Heart left ventricle (tissue), 16 donors: Measurements from ENCODE around the gene ALK. TPM values are rescaled to one million over a fixed set of nuclear protein-coding genes. Genes with fewer than 3 reads are reported as not detected.

Experiments used
- ATAC-seq, 4 donors: fragments of 200-7000 bp; cut with Tn5 transposase; one replicate each; pipeline ENCODE4 v1.9.1; 2020 to 2022; ENCODE audit warnings: moderate library complexity in 4 of 4, mild to moderate bottlenecking in 3 of 4, moderate number of reproducible peaks in 1 of 4
- DNase-seq, 5 donors: peaks; one replicate each; pipeline ENCODE4 v3.0.0-alpha.2; 2020
- H3K27ac ChIP-seq, 12 donors: fragments of 200-600 bp; sonication (generic) in 4 of 12; one replicate each; pipeline versions ENCODE4 v1.5.0 to v1.8.0; 2016 to 2022; ENCODE audit warnings: mild to moderate bottlenecking in 2 of 12
- H3K27me3 ChIP-seq, 9 donors: fragments of 200-600 bp; sonication (generic) in 2 of 9; one replicate each; pipeline versions ENCODE4 v1.5.1 to v1.8.0; 2016 to 2022; ENCODE audit warnings: mild to moderate bottlenecking in 3 of 9
- H3K36me3 ChIP-seq, 9 donors: fragments of 200-600 bp; sonication (generic) in 2 of 9; one replicate each; pipeline versions ENCODE4 v1.5.0 to v1.8.0; 2018 to 2022; ENCODE audit warnings: mild to moderate bottlenecking in 2 of 9
- H3K4me1 ChIP-seq, 12 donors: fragments of 200-600 bp; sonication (generic) in 4 of 12; one replicate each; pipeline versions ENCODE4 v1.5.0 to v1.8.0; 2016 to 2022; ENCODE audit warnings: mild to moderate bottlenecking in 3 of 12
- H3K4me3 ChIP-seq, 12 donors: fragments of 200-600 bp; sonication (generic) in 4 of 12; one replicate each; pipeline versions ENCODE4 v1.5.0 to v1.8.0; 2017 to 2022; ENCODE audit warnings: mild to moderate bottlenecking in 9 of 12, moderate library complexity in 4 of 12
- H3K9me3 ChIP-seq, 12 donors: fragments of 200-600 bp; sonication (generic) in 4 of 12; one replicate each; pipeline versions ENCODE4 v1.5.0 to v1.8.0; 2016 to 2022; ENCODE audit warnings: mild to moderate bottlenecking in 1 of 12
- CTCF ChIP-seq, 12 donors: fragments of 200-600 bp; sonication (generic) in 4 of 12; IDR thresholded peaks; one replicate each; pipeline versions ENCODE4 v1.5.0 to v1.8.0; 2018 to 2022; ENCODE audit warnings: antibody characterized with exemption in 12 of 12, mild to moderate bottlenecking in 5 of 12
- POLR2A ChIP-seq, 2 donors: fragments of 450-650 bp; IDR thresholded peaks; one replicate each; pipeline ENCODE4 v1.6.1; 2017; ENCODE audit warnings: antibody characterized with exemption in 2 of 2, mild to moderate bottlenecking in 2 of 2, moderate library complexity in 2 of 2
- WGBS, 4 donors: extraction: QIAGEN DNeasy Blood & Tissue Kit in 2 of 4; methylation state at CpG; one replicate each; pipeline versions ENCODE4 v1.1.5 to v1.1.7; 2013 to 2018; 5-methylcytosine and 5-hydroxymethylcytosine counted together
- intact Hi-C, 10 donors: fragments of 100-400 bp; cut with DNase I; formaldehyde crosslinking; loops; one replicate each; pipeline versions ENCODE4 v1.11.1 to v1.14.2; 2022
- polyA plus RNA-seq, 2 donors: library from polyadenylated mRNA; stranded (reverse); fragments of 200-250 nt; gene quantifications; one replicate each; pipeline ENCODE4 v1.2.3, GENCODE V29; 2013
- total RNA-seq, 9 donors: library from RNA; depleted of rRNA in 2 of 9; stranded (reverse); fragments of >200 nt in 2 of 9; fragmentation: NEBNext Ultra II Directional in 3 of 9; extraction: Animal tissue kit (Norgen Biotek cat#: 25700) in 3 of 9; gene quantifications; one replicate each; pipeline versions ENCODE4 v1.1.0 to v1.2.4, GENCODE V29; 2016 to 2023
- donor health status: ischemic (EF 13 %, LVEDD 7.1; RV severe dilation, severe dysfunction).
- donor health status: healthy with polysubstance abuse.
- donor health status: DM: no; HTN: yes; CAD: no.
- donor health status: DM: no; HTN: no; CAD: no.
- donor health status: ischemic (EF 25% LVEDD 6.9; RV normal size, moderate dysfunction).
- donor health status: ischemic (EF 25% LVEDD 5.7; RV mildly dilated, moderate dysfunction).
- donor health status: healthy.
- donor health status: DM: yes; HTN: yes; CAD: no.
- donor health status: ischemic (EF 35%, LVEDD 5.7; RV mildly dilated, moderate dysfunction).
- donor health status: nonischemic (EF 11% LVEDD 7.7; RV severe dilation, severe dysfunction).
- donor health status: DM: yes; HTN: yes; CAD: no.
- donor health status: PGD.
- donor health status: ischemic (EF 29% LVEDD 5.4; RV normal size, mild dysfunction).
- donor health status: nonischemic (EF 23%, LVEDD 6.1; RV moderate dilation, normal function).

The ALK gene
- total and polyA plus RNA-seq, 11 donors: 0.05 to 0.50 (median 0.13) TPM; not detected in 5

- H3K27me3 ChIP-seq: peaks cover 0 to 7% (median 0%) of the 10 kb centered on the region in 9 donors
- H3K36me3 ChIP-seq: no peaks in the 10 kb centered on the region
- intact Hi-C loops: no loop called here
- DNase-seq: no peak
- H3K4me3 ChIP-seq: no peak overlapping the region
- WGBS, 4 donors: 46 to 80% (median 69%) methylated on average over 4 of the region's 4 CpGs
- H3K4me1 ChIP-seq: peaks cover 0 to 14% (median 7%) of the 10 kb centered on the region in 12 donors
- TF ChIP-seq POLR2A (IDR thresholded peaks at IDR 0.05): no peak
- no peak for TF ChIP-seq CTCF (IDR thresholded peaks at IDR 0.05)
- H3K27ac ChIP-seq: no peak overlapping the region
- ATAC-seq: no peak
- no peaks in the 10 kb centered on the region for H3K9me3 ChIP-seq
Measured at GRCh38 chr2:29528371-29528770, 393.0 kb downstream of the ALK start.

GRCh38 chr2:29527947-29528346 is 393.4 kb downstream of the ALK start:
- Histone ChIP-seq H3K4me1 (peaks cover 0 to 14% (median 7%) of the 10 kb centered on the region in 12 donors), H3K4me3 (no peak overlapping the region), H3K27me3 (peaks cover 0 to 7% (median 0%) of the 10 kb centered on the region in 9 donors), H3K36me3 (no peaks in the 10 kb centered on the region), H3K9me3 (no peaks in the 10 kb centered on the region), H3K27ac (no peak overlapping the region)
- intact Hi-C loops: no loop called here
- DNase-seq (no peak), ATAC-seq (peak in 1 of 4 donors; percentile 30)
- WGBS, 4 donors: 43 to 62% (median 55%) methylated on average over 8 of the region's 8 CpGs
- TF ChIP-seq CTCF (IDR thresholded peaks at IDR 0.05): no peak
- TF ChIP-seq POLR2A (IDR thresholded peaks at IDR 0.05): no peak

- H3K4me1 ChIP-seq: peaks cover 0 to 14% (median 7%) of the 10 kb centered on the region in 12 donors
- intact Hi-C loops: no loop called here
- no peak for DNase-seq
- whole genome bisulfite sequencing, 4 donors: 85 to 92% (median 90%) methylated on average over 7 of the region's 7 CpGs
- H3K36me3 ChIP-seq: no peaks in the 10 kb centered on the region
- no peak for ATAC-seq
- no peak overlapping the region for H3K4me3 ChIP-seq
- no peaks in the 10 kb centered on the region for H3K9me3 ChIP-seq
- peaks cover 0 to 7% (median 0%) of the 10 kb centered on the region in 9 donors for H3K27me3 ChIP-seq
- TF ChIP-seq CTCF (IDR thresholded peaks at IDR 0.05): no peak
- no peak for TF ChIP-seq POLR2A (IDR thresholded peaks at IDR 0.05)
- H3K27ac ChIP-seq: no peak overlapping the region
Measured at GRCh38 chr2:29526587-29527586, 394.5 kb downstream of the ALK start.

GRCh38 chr2:29525921-29526320 is 395.5 kb downstream of the ALK start:
- DNase-seq: no peak
- Histone ChIP-seq H3K27ac (no peak overlapping the region), H3K27me3 (peaks cover 0 to 5% (median 0%) of the 10 kb centered on the region in 9 donors), H3K36me3 (no peaks in the 10 kb centered on the region), H3K4me3 (no peak overlapping the region), H3K9me3 (no peaks in the 10 kb centered on the region), H3K4me1 (peaks cover 0 to 14% (median 7%) of the 10 kb centered on the region in 12 donors)
- no peak for ATAC-seq
- WGBS, 4 donors: 85 to 94% (median 91%) methylated on average over 2 of the region's 2 CpGs
- intact Hi-C loops: no loop called here
- no peak for TF ChIP-seq CTCF (IDR thresholded peaks at IDR 0.05)
- TF ChIP-seq POLR2A (IDR thresholded peaks at IDR 0.05): no peak
